Endothelial cell of umbilical vein (primary cell): ENCODE data around the gene RALB. TPM values are rescaled to one million over a fixed set of nuclear protein-coding genes. Genes with fewer than 3 reads are reported as not detected.

Source experiments
- BruUV-seq: library from RNA; stranded (reverse); fragments of 400-500 nt; replicated peaks from 2 replicates; lab custom pipeline; 2021; lab: Mats Ljungman, UMichigan
- CTCF ChIA-PET: fragments of 300-600, 350-600 bp; sonication (Branson Sonifier 250); formaldehyde crosslinking; loops from one replicate; lab custom pipeline; 2021; ENCODE audit warnings: antibody characterized with exemption, inconsistent platforms; lab: Charles Lee
- POLR2A ChIA-PET: fragments of 300-600, 350-600 bp; sonication (Branson Sonifier 250); formaldehyde crosslinking; loops from one replicate; lab custom pipeline; 2021; ENCODE audit warnings: antibody characterized with exemption, inconsistent platforms; lab: Charles Lee
- DNase-seq: peaks from one replicate; pipeline ENCODE4 v3.0.0-alpha.2; 2011; ENCODE audit warnings: low read depth, low spot score
- FAIRE-seq: peaks from 2 replicates; lab custom pipeline; 2011; peaks lifted over from hg19 to GRCh38; lab: Jason Lieb, UNC
- H2AFZ ChIP-seq: 2 replicates; pipeline ENCODE4 v1.6.0; 2012; ENCODE audit warnings: low read depth, low read length, control low read depth, inconsistent platforms
- H3K27ac ChIP-seq: 2 replicates; pipeline ENCODE4 v1.5.1; 2011; ENCODE audit warnings: low read depth, mild to moderate bottlenecking, control low read depth, low read length, moderate library complexity; ENCODE audit not compliant: insufficient read depth
- H3K27me3 ChIP-seq, 2 experiments: 2 replicates each; pipeline versions ENCODE4 v1.6.0 to v1.6.1; 2011; ENCODE audit warnings: low read length in 2 of 2, mixed read lengths in 1 of 2; ENCODE audit not compliant: control insufficient read depth in 2 of 2, insufficient read depth in 2 of 2
- H3K36me3 ChIP-seq, 2 experiments: 2 replicates in 1 of 2; 3 replicates in 1 of 2; pipeline ENCODE4 v1.5.1; 2011; ENCODE audit warnings: low read length in 2 of 2, mild to moderate bottlenecking in 1 of 2, moderate library complexity in 1 of 2; ENCODE audit not compliant: control insufficient read depth in 2 of 2, insufficient read depth in 2 of 2; ENCODE audit errors: extremely low read depth in 1 of 2
- H3K4me1 ChIP-seq: 3 replicates; pipeline ENCODE4 v1.5.1; 2011; ENCODE audit warnings: mild to moderate bottlenecking, low read length; ENCODE audit not compliant: control insufficient read depth, insufficient read depth; ENCODE audit errors: extremely low read depth
- H3K4me2 ChIP-seq: 2 replicates; pipeline ENCODE4 v1.6.1; 2011; ENCODE audit warnings: low read length, control low read depth, mixed read lengths; ENCODE audit not compliant: insufficient read depth
- H3K4me3 ChIP-seq, 3 experiments: fragments of 200-600 bp in 1 of 3; sonication (generic), shearing (Covaris generic) in 1 of 3; replicated peaks in 1 of 3; 2 replicates each; pipeline ENCODE4 v1.5.1; 2011 to 2016; ENCODE audit warnings: control low read depth in 3 of 3, low read length in 3 of 3, mild to moderate bottlenecking in 2 of 3, inconsistent platforms in 1 of 3, low read depth in 1 of 3, moderate library complexity in 1 of 3; ENCODE audit not compliant: insufficient read depth in 1 of 3
- H3K79me2 ChIP-seq: 2 replicates; pipeline ENCODE4 v1.6.0; 2012; ENCODE audit warnings: low read length, inconsistent platforms; ENCODE audit not compliant: control insufficient read depth, insufficient read depth
- H3K9ac ChIP-seq: replicated peaks from 2 replicates; pipeline ENCODE3; 2011; ENCODE audit warnings: low read length, control low read depth; ENCODE audit not compliant: insufficient read depth; ENCODE audit errors: extremely low read depth
- H3K9me1 ChIP-seq: replicated peaks from 3 replicates; pipeline ENCODE4 v1.6.0; 2011; ENCODE audit warnings: mild to moderate bottlenecking, low read length; ENCODE audit not compliant: control insufficient read depth, insufficient read depth; ENCODE audit errors: extremely low read depth
- H3K9me3 ChIP-seq: replicated peaks from 2 replicates; pipeline ENCODE4 v1.5.1; 2012; ENCODE audit warnings: low read length, inconsistent platforms; ENCODE audit not compliant: control insufficient read depth, insufficient read depth
- H4K20me1 ChIP-seq: replicated peaks from 2 replicates; pipeline ENCODE3; 2011; ENCODE audit warnings: mild to moderate bottlenecking, low read length; ENCODE audit not compliant: control insufficient read depth, insufficient read depth; ENCODE audit errors: extremely low read depth
- CTCF ChIP-seq, 2 donors: IDR thresholded peaks; 1 replicate in 1 of 2; 2 replicates in 1 of 2; pipeline ENCODE4 v1.5.1; 2011; ENCODE audit warnings: low read length in 2 of 2, mild to moderate bottlenecking in 2 of 2, moderate library complexity in 2 of 2, control low read depth in 1 of 2, inconsistent platforms in 1 of 2, low read depth in 1 of 2; ENCODE audit not compliant: insufficient read depth in 1 of 2; ENCODE audit errors: extremely low read depth in 1 of 2
- EZH2 ChIP-seq: IDR thresholded peaks from 2 replicates; pipeline ENCODE4 v1.6.1; 2012; ENCODE audit warnings: borderline replicate concordance, low read depth, mild to moderate bottlenecking, moderate library complexity, low read length, inconsistent platforms; ENCODE audit not compliant: severe bottlenecking
- FOS ChIP-seq: IDR thresholded peaks from 2 replicates; pipeline ENCODE4 v1.6.1; 2011; ENCODE audit warnings: mild to moderate bottlenecking, low read length, moderate library complexity, borderline replicate concordance; ENCODE audit not compliant: insufficient read depth
- GATA2 ChIP-seq: IDR thresholded peaks from 2 replicates; pipeline ENCODE4 v1.7.0; 2011; ENCODE audit warnings: low read depth, mild to moderate bottlenecking, moderate library complexity, mixed read lengths, low read length; ENCODE audit not compliant: insufficient read length, insufficient read depth
- JUN ChIP-seq: IDR thresholded peaks from 2 replicates; pipeline ENCODE4 v1.6.1; 2011; ENCODE audit warnings: borderline replicate concordance, low read depth; ENCODE audit not compliant: insufficient read length, insufficient read depth
- MAX ChIP-seq: IDR thresholded peaks from 2 replicates; pipeline ENCODE4 v1.6.1; 2011; ENCODE audit not compliant: insufficient read depth, insufficient read length
- MYC ChIP-seq: IDR thresholded peaks from one replicate; pipeline ENCODE4 v1.6.1; 2011; ENCODE audit warnings: mild to moderate bottlenecking, low read depth, low read length
- POLR2A ChIP-seq: IDR thresholded peaks from 2 replicates; pipeline ENCODE4 v1.6.1; 2012; ENCODE audit warnings: low read depth, mild to moderate bottlenecking, control low read depth, low read length
- POLR2AphosphoS5 ChIP-seq: IDR thresholded peaks from 2 replicates; pipeline ENCODE4 v1.6.1; 2012; ENCODE audit warnings: low read depth, mild to moderate bottlenecking, control low read depth, low read length, moderate library complexity; ENCODE audit not compliant: insufficient read depth
- dilution Hi-C: fragments of 300-500 bp; cut with MboI; formaldehyde crosslinking; loops from one replicate; pipeline ENCODE4 v1.15.0; 2019; ENCODE audit warnings: low sequenced_read_pairs; ENCODE audit not compliant: extremely low pct_ligation_motif_present
- intact Hi-C: fragments of 100-400 bp; cut with micrococcal nuclease; formaldehyde crosslinking; loops from one replicate; pipeline ENCODE4 v1.10.0; 2022
- polyA plus RNA-seq, 4 experiments: library from polyadenylated mRNA; depleted of rRNA in 3 of 4; stranded (reverse) in 3 of 4; unstranded in 1 of 4; fragments of >200 nt; gene quantifications; 2 replicates each; pipeline versions ENCODE4 v1.2.1 to v1.2.3, GENCODE V29; 2011 to 2012; ENCODE audit warnings: missing spikeins in 1 of 4
- total RNA-seq: library from RNA; stranded (reverse); gene quantifications from 2 replicates; pipeline ENCODE4 v1.2.3, GENCODE V29; 2021

Gene RALB
- total and polyA plus RNA-seq, 2 donors (not counting 3 experiments of a cell fraction or from before 2014, with no cell fraction given) = 105 to 115 TPM

- no peak overlapping the region for H3K27ac ChIP-seq
- ChIA-PET POLR2A (no interaction called here), CTCF (interaction anchor here (1.2 to 1.3 kb wide), 2 partner anchors 8 to 121 kb away, joined by 3 to 5 read pairs; no protein-coding TSS in a partner anchor)
- no peak overlapping the region for H3K9ac ChIP-seq
- H3K4me1 ChIP-seq = no peaks in the 10 kb centered on the region
- BruUV-seq = no TSS peak
- H3K4me2 ChIP-seq = no peak overlapping the region
- no peak overlapping the region for H2AFZ ChIP-seq
- peaks cover 0 to 23% of the 10 kb centered on the region in 2 experiments for H3K36me3 ChIP-seq
- dilution Hi-C loops = no loop called here
- no peak for DNase-seq
- H3K27me3 ChIP-seq = no peaks in the 10 kb centered on the region
- TF ChIP-seq CTCF (IDR thresholded peaks at IDR 0.05; ENCODE audit: extremely low read depth in 1 of 2, insufficient read depth in 1 of 2, low read depth in 1 of 2, low read length in 2 of 2) (peak in 1 of 2 donors; percentile 7), GATA2 (no peak)
- H4K20me1 ChIP-seq = no peaks in the 10 kb centered on the region
- no peaks in the 10 kb centered on the region for H3K9me3 ChIP-seq
- H3K79me2 ChIP-seq = no peaks in the 10 kb centered on the region
- H3K9me1 ChIP-seq = no peaks in the 10 kb centered on the region
- FAIRE-seq = no peak
- no peak overlapping the region for H3K4me3 ChIP-seq
- intact Hi-C loops = no loop called here
These were observed 52.6 kb downstream of the RALB start for GRCh38 chr2:120305296-120305695.

- TF ChIP-seq JUN (no peak), MAX (no peak), MYC (no peak), CTCF (IDR thresholded peaks at IDR 0.05; ENCODE audit: extremely low read depth in 1 of 2, insufficient read depth in 1 of 2, low read depth in 1 of 2, low read length in 2 of 2) (no peak), POLR2AphosphoS5 (no peak), POLR2A (no peak), GATA2 (no peak), FOS (no peak), EZH2 (no peak)
- no peak overlapping the region for H3K9ac ChIP-seq
- no peak for FAIRE-seq
- no peaks in the 10 kb centered on the region for H3K4me1 ChIP-seq
- H2AFZ ChIP-seq = no peak overlapping the region
- H3K27me3 ChIP-seq = no peaks in the 10 kb centered on the region
- no peak overlapping the region for H3K27ac ChIP-seq
- H4K20me1 ChIP-seq = no peaks in the 10 kb centered on the region
- no peak overlapping the region for H3K4me3 ChIP-seq
- H3K79me2 ChIP-seq = no peaks in the 10 kb centered on the region
- H3K4me2 ChIP-seq = no peak overlapping the region
- no TSS peak for BruUV-seq
- intact Hi-C loops (no loop called here), dilution Hi-C loops (no loop called here)
- no peaks in the 10 kb centered on the region for H3K9me3 ChIP-seq
- DNase-seq = no peak
- POLR2A ChIA-PET = interaction anchor here (0.6 kb wide), 1 partner anchor 54 kb away, joined by 4 read pairs; the partner anchor contains the start of gene RALB
- CTCF ChIA-PET = interaction anchor here (1.2 to 1.3 kb wide), 2 partner anchors 7 to 121 kb away, joined by 3 to 5 read pairs; no protein-coding TSS in a partner anchor
- no peaks in the 10 kb centered on the region for H3K9me1 ChIP-seq
- H3K36me3 ChIP-seq = peaks cover 0 to 19% of the 10 kb centered on the region in 2 experiments
These were observed 53.4 kb downstream of the RALB start for GRCh38 chr2:120305937-120306490.
